Adrenal gland (tissue), 12 donors: ENCODE measurements around the gene IL17RB. TPM values are rescaled to one million over a fixed set of nuclear protein-coding genes. Genes with fewer than 3 reads are reported as not detected.

Experiments
- DNase-seq, 7 donors: peaks; one replicate each; pipeline ENCODE4 v3.0.0-alpha.2; 2019 to 2020
- H3K27ac ChIP-seq, 5 donors: fragments of 200-600 bp; sonication (generic) in 4 of 5; 1 replicate in 3 of 5; 2 replicates in 2 of 5; pipeline versions ENCODE4 v1.5.1 to v1.8.0; 2016 to 2020; ENCODE audit warnings: mild to moderate bottlenecking in 1 of 5
- H3K27me3 ChIP-seq: fragments of 200-600 bp; 2 replicates; pipeline ENCODE4 v1.8.0; 2021
- H3K36me3 ChIP-seq, 2 donors: fragments of 200-600 bp; replicated peaks in 1 of 2; 1 replicate in 1 of 2; 2 replicates in 1 of 2; pipeline versions ENCODE4 v1.5.1 to v1.8.0; 2018 to 2022
- H3K4me1 ChIP-seq, 2 donors: fragments of 200-600 bp; replicated peaks in 1 of 2; 1 replicate in 1 of 2; 2 replicates in 1 of 2; pipeline versions ENCODE4 v1.5.1 to v1.8.0; 2018 to 2021
- H3K4me3 ChIP-seq, 4 donors: fragments of 200-600 bp; sonication (generic) in 3 of 4; one replicate each; pipeline ENCODE4 v1.5.1; 2016 to 2018
- H3K9me3 ChIP-seq, 3 donors: fragments of 200-600 bp; sonication (generic) in 1 of 3; replicated peaks in 1 of 3; 1 replicate in 2 of 3; 2 replicates in 1 of 3; pipeline versions ENCODE4 v1.5.1 to v1.8.0; 2016 to 2021
- POLR2A ChIP-seq, 2 donors: fragments of 450-650 bp; IDR thresholded peaks; one replicate each; pipeline ENCODE4 v1.6.1; 2017; ENCODE audit warnings: antibody characterized with exemption in 2 of 2, mild to moderate bottlenecking in 2 of 2, moderate library complexity in 1 of 2
- WGBS, 4 donors: extraction: QIAGEN DNeasy Blood & Tissue Kit in 2 of 4; methylation state at CpG; one replicate each; pipeline versions ENCODE4 v1.1.5 to v1.1.7; 2013 to 2017; 5-methylcytosine and 5-hydroxymethylcytosine counted together
- intact Hi-C, 2 donors: fragments of 100-400 bp; cut with DNase I; formaldehyde crosslinking; loops; one replicate each; pipeline versions ENCODE4 v1.14.1 to v1.15.0; 2022 to 2023
- polyA plus RNA-seq, 3 donors: library from polyadenylated mRNA; stranded (reverse); fragments of 200-250 nt in 2 of 3; fragments of 350-450 nt in 1 of 3; fragmentation: Illumina TruSeq in 1 of 3; extraction: RNeasy Lipid Tissue Mini Kit (QIAGEN cat#74804) in 1 of 3; gene quantifications; one replicate each; pipeline ENCODE4 v1.2.3, GENCODE V29; 2013 to 2014
- total RNA-seq, 9 donors: library from RNA; depleted of rRNA in 4 of 9; stranded (reverse); fragments of >200 nt in 4 of 9; fragments of 120-200 nt in 1 of 9; fragmentation: NEBNext Ultra II Directional in 1 of 9; extraction: Animal tissue kit (Norgen Biotek cat#: 25700) in 1 of 9; gene quantifications; one replicate each; pipeline versions ENCODE4 v1.1.0 to v1.2.4, GENCODE V29; 2013 to 2023
- TF ChIP-seq, protein P1 (sequence below), 6 experiments: fragments of 450-650 bp in 4 of 6; fragments of 200-600 bp in 2 of 6; sonication (generic) in 1 of 6; IDR thresholded peaks; 1 replicate in 5 of 6; 2 replicates in 1 of 6; pipeline versions ENCODE4 v1.5.1 to v1.8.0; 2016 to 2021; ENCODE audit warnings: antibody characterized with exemption in 6 of 6, mild to moderate bottlenecking in 2 of 6, moderate library complexity in 1 of 6
- donor health status: healthy with polysubstance abuse.
- donor health status: Bipolar disorder and iron deficiency.
- donor health status: DM: yes; HTN: yes; CAD: no.
- donor health status: DM: no; HTN: no; CAD: no.
- donor health status: DM: no; HTN: no; CAD: no.
- donor health status: DM: yes; HTN: yes; CAD: no.

IL17RB gene
- total and polyA plus RNA-seq, 12 donors: 0.35 to 12.0 (median 2.1) TPM

DNA sequence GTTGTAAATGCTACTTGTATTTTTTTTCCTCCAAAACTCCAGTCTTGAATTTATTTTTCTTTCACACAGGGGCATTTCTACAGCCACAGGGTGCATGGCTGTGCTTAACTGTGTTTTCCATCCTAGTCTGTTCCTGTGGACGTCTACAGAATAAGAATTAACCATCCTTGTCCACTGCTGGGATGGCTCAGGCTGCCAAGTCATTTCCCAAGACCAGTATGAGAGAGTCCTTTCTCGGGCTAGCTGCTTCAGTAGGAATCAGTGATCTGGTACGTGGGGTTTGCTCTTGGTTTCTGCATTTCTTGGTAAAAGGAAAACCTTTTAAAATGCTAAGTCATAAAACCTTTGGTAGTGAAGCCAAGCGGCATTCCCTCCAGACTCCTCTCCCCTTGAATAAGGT, 29.9 kb upstream of the IL17RB start:
- Histone ChIP-seq H3K4me1 (no peaks in the 10 kb centered on the region), H3K36me3 (peaks cover 0 to 19% of the 10 kb centered on the region in 2 donors), H3K27ac (no peak overlapping the region), H3K27me3 (no peaks in the 10 kb centered on the region), H3K4me3 (no peak overlapping the region), H3K9me3 (no peaks in the 10 kb centered on the region)
- 86 to 91% (median 88%) methylated on average over 4 of the region's 4 CpGs for WGBS, 4 donors
- intact Hi-C loops: no loop called here
- DNase-seq: peak in 1 of 7 donors; percentile 25
- TF ChIP-seq, protein P1, sequence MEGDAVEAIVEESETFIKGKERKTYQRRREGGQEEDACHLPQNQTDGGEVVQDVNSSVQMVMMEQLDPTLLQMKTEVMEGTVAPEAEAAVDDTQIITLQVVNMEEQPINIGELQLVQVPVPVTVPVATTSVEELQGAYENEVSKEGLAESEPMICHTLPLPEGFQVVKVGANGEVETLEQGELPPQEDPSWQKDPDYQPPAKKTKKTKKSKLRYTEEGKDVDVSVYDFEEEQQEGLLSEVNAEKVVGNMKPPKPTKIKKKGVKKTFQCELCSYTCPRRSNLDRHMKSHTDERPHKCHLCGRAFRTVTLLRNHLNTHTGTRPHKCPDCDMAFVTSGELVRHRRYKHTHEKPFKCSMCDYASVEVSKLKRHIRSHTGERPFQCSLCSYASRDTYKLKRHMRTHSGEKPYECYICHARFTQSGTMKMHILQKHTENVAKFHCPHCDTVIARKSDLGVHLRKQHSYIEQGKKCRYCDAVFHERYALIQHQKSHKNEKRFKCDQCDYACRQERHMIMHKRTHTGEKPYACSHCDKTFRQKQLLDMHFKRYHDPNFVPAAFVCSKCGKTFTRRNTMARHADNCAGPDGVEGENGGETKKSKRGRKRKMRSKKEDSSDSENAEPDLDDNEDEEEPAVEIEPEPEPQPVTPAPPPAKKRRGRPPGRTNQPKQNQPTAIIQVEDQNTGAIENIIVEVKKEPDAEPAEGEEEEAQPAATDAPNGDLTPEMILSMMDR (IDR thresholded peaks at IDR 0.05): no peak
- no peak for TF ChIP-seq POLR2A (IDR thresholded peaks at IDR 0.05)

DNA sequence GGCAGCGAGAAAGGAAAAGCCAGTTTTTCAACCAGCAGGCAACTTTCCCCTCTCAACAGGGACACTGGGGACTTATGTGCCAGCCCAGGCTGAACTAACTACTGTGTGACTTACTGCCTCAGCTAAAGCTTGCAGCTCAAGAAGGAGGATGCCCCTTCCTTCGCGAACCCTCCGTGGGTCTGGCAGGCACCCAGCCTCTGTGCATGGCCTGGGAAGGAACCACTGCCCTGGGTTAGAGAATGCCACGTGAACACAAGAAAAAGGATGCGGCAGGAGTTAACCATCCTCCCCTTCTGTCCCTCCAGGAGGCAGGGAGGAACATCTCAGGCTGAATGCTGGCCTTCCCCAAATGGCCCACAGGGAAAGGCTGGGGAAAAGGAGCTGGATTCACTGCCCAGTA, 29.2 kb upstream of the IL17RB start:
- DNase-seq: peak in 1 of 7 donors; percentile 41
- intact Hi-C loops: no loop called here
- TF ChIP-seq, protein P1 (IDR thresholded peaks at IDR 0.05): no peak
- TF ChIP-seq POLR2A (IDR thresholded peaks at IDR 0.05): no peak

DNA sequence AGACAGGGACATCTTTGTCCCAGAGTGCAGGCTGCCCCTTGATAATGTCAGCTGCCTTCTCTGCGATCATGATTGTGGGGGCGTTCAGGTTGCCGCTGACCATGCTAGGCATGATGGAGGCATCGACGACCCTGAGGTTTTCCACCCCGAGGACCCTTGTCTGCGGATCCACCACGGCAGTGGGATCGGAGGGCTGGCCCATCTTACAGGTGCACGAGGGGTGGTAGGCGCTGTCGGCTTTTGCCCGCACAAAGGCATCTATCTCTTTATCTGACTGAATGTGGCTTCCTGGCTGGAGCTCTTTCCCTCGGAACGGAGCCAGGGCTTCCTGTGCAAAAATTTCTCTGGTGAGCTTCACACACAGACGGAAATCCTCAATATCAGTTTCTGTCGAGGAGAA, 28.6 kb upstream of the IL17RB start:
- WGBS, 4 donors: 67 to 89% (median 86%) methylated on average over 14 to 17 of the region's 17 CpGs
- Histone ChIP-seq H3K9me3 (no peaks in the 10 kb centered on the region), H3K27ac (no peak overlapping the region), H3K4me1 (peaks cover 0 to 5% of the 10 kb centered on the region in 2 donors), H3K36me3 (peaks cover 0 to 17% of the 10 kb centered on the region in 2 donors), H3K27me3 (no peaks in the 10 kb centered on the region), H3K4me3 (no peak overlapping the region)
- TF ChIP-seq, protein P1 (IDR thresholded peaks at IDR 0.05): no peak
- intact Hi-C loops: no loop called here
- peak in 1 of 7 donors; percentile 46 for DNase-seq

More for the DNA sequence above, 29.2 kb upstream of the IL17RB start:
- Histone ChIP-seq H3K9me3 (no peaks in the 10 kb centered on the region), H3K4me1 (peaks cover 0 to 4% of the 10 kb centered on the region in 2 donors), H3K36me3 (peaks cover 0 to 17% of the 10 kb centered on the region in 2 donors), H3K27me3 (no peaks in the 10 kb centered on the region), H3K27ac (no peak overlapping the region), H3K4me3 (no peak overlapping the region)
- WGBS, 4 donors: 88 to 91% (median 89%) methylated on average over 5 to 6 of the region's 6 CpGs

DNA sequence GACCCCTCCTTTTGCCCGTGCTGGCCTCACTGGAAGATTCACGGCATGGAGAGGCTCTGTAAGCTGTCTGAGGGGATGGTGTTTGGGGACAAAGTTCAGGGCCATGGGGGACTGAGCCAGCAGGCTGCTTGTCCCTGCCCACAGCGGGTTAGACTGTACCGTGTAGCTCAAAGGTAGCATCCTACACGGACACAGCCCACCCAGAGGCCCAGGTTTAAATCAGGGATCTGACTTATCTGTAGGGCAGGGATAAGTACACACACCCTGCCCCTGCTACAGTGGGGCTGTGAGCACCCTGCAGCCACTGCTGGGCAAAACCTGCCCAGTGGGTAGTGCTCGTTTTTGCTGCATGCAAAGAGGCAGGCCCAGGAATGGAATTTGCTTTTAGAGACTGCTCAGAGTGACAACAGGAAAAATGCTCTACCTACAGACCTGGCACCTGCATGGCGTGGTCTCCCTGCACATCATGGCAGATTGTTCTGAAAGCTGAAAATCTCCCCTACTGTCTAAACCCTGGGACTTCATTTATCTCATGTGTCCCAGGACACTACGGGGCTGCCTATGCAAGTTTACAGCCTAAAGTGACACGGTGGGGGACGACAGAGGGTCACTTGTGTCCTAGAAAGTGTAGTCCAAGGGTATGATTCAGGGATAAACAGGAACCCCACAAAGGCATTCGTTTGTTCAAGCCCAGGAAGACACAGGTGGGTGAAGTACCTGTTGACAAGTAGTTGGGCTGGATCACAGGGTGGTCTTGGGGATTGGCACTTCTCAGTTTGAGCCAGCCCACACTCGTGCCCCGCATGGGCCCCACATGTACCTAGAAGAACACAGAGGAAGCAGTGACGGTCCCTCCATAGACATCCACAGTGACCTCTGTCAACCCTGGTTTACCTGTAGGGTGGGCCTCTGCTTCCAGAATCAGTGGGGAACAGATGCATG, 27.9 kb upstream of the IL17RB start:
- whole genome bisulfite sequencing, 4 donors: 83 to 90% (median 87%) methylated on average over 8 to 14 of the region's 14 CpGs
- Histone ChIP-seq H3K27ac (no peak overlapping the region), H3K4me1 (peaks cover 0 to 5% of the 10 kb centered on the region in 2 donors), H3K27me3 (no peaks in the 10 kb centered on the region), H3K4me3 (no peak overlapping the region), H3K9me3 (no peaks in the 10 kb centered on the region), H3K36me3 (peaks cover 0 to 17% of the 10 kb centered on the region in 2 donors)
- TF ChIP-seq POLR2A (IDR thresholded peaks at IDR 0.05): no peak
- TF ChIP-seq, protein P1 (IDR thresholded peaks at IDR 0.05): no peak
- intact Hi-C loops: no loop called here
- peak in 1 of 7 donors; percentile 47 for DNase-seq
